Measurements from ENCODE around the gene OR2K2.

Gene OR2K2

GRCh38 chr9:111330124-111330523, at the start of gene OR2K2:
OR2K2 (minus strand) TSS chr9:111330224; CDS start chr9:111328433, 1,791 bp downstream.
- no peak for TF ChIP-seq CTCF (IDR thresholded peaks at IDR 0.05; ENCODE audit: borderline replicate concordance, control extremely low read depth, extremely low read depth, insufficient read depth, missing control alignments)
- no peak for DNase-seq (ENCODE audit: low spot score)
- in situ Hi-C loops (cut with MboI; ENCODE audit: low sequenced_read_pairs, unreplicated experiment), result no loop called here

GRCh38 chr9:111375817-111376564, 46.0 kb upstream of the OR2K2 start:
- DNase-seq (ENCODE audit: low spot score), result no peak
- no peak for TF ChIP-seq CTCF (IDR thresholded peaks at IDR 0.05; ENCODE audit: borderline replicate concordance, control extremely low read depth, extremely low read depth, insufficient read depth, missing control alignments)
- in situ Hi-C loops (cut with MboI; ENCODE audit: low sequenced_read_pairs, unreplicated experiment), result no loop called here

GRCh38 chr9:111375062-111375461, 45.0 kb upstream of the OR2K2 start:
- no peak for DNase-seq (ENCODE audit: low spot score)
- in situ Hi-C loops (cut with MboI; ENCODE audit: low sequenced_read_pairs, unreplicated experiment), result no loop called here
- no peak for TF ChIP-seq CTCF (IDR thresholded peaks at IDR 0.05; ENCODE audit: borderline replicate concordance, control extremely low read depth, extremely low read depth, insufficient read depth, missing control alignments)

GRCh38 chr9:111372297-111372696, 42.3 kb upstream of the OR2K2 start:
- TF ChIP-seq CTCF (IDR thresholded peaks at IDR 0.05; ENCODE audit: borderline replicate concordance, control extremely low read depth, extremely low read depth, insufficient read depth, missing control alignments), result no peak
- in situ Hi-C loops (cut with MboI; ENCODE audit: low sequenced_read_pairs, unreplicated experiment), result no loop called here
- DNase-seq (ENCODE audit: low spot score), result no peak

GRCh38 chr9:111366978-111367377, 37.0 kb upstream of the OR2K2 start:
- DNase-seq (ENCODE audit: low spot score), result no peak
- in situ Hi-C loops (cut with MboI; ENCODE audit: low sequenced_read_pairs, unreplicated experiment), result no loop called here
- TF ChIP-seq CTCF (IDR thresholded peaks at IDR 0.05; ENCODE audit: borderline replicate concordance, control extremely low read depth, extremely low read depth, insufficient read depth, missing control alignments), result no peak

- no peak for TF ChIP-seq CTCF (IDR thresholded peaks at IDR 0.05; ENCODE audit: borderline replicate concordance, control extremely low read depth, extremely low read depth, insufficient read depth, missing control alignments)
- in situ Hi-C loops (cut with MboI; ENCODE audit: low sequenced_read_pairs, unreplicated experiment), result no loop called here
- no peak for DNase-seq (ENCODE audit: low spot score)
Observed at GRCh38 chr9:111362526-111362925, 32.5 kb upstream of the OR2K2 start.
